Measurements from ENCODE around the gene BCL2L14.
A peak's percentile ranks its signal among the peaks of the same experiment; 100 is the strongest.

BCL2L14 gene

GRCh38 chr12:12064596-12064995, 6.1 kb upstream of the BCL2L14 start:
- DNase-seq = no peak

DNA sequence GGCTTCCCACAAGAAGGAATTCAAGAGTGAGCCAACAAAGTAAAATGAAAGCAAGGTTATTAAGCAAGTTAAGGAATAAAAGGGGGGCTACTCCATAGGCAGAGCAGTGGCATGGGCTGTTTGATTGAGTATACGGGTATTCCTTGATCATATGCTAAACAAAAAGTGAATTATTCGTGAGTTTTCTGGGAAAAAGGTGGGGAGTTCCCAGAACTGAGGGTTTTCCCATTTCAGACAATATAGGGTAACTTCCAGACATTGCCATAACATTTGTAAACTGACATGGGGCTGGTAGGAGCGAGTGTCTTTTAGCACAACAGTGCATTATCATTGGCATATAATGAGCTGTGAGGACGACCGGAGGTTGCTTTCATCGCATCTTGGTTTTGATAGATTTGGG, 2.0 kb upstream of the BCL2L14 start:
- DNase-seq = no peak

DNA sequence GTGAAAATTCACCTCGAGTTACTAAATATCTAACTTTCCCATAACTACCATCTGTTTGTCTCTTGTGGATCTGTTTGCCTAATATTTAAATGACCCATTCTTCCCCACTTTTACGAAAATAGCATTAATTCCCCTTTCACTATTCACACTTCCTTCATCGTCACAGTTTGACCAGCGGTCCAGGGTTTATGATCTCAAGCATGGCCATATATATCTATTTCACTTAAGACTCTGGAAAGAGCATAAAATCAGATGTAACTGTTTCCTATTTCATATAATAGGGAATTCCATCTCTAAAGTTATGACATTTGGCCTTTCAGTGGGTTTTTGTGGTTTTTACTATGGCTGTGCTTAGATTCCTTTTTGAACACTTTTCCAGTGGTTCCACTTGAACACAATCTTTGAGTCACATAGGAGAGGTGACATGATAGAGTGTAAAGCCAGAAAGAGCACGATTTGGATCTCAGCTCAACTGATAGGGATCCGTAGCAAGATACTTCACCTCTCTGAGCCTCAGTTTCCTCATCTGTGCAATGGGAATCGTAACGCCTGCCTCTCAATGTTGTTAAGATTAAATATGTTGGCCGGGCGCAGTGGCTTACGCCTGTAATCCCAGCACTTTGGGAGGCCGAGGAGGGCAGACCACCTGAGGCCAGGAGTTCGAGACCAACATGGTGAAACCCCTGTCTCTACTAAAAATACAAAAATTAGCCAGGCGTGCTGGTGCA, 754 bp upstream of the BCL2L14 start:
- DNase-seq = no peak

GRCh38 chr12:12072064-12072760, 1.5 kb downstream of the BCL2L14 start:
- peak in 2 of 4 experiments; percentile 17 to 20 for DNase-seq

DNA sequence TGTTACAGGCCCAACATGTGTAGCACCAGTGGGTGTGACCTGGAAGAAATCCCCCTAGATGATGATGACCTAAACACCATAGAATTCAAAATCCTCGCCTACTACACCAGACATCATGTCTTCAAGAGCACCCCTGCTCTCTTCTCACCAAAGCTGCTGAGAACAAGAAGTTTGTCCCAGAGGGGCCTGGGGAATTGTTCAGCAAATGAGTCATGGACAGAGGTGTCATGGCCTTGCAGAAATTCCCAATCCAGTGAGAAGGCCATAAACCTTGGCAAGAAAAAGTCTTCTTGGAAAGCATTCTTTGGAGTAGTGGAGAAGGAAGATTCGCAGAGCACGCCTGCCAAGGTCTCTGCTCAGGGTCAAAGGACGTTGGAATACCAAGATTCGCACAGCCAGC, 8.6 kb downstream of the BCL2L14 start:
- no peak for DNase-seq

- no peak for DNase-seq
Measured at GRCh38 chr12:12081836-12082497, 11.2 kb downstream of the BCL2L14 start.

DNA sequence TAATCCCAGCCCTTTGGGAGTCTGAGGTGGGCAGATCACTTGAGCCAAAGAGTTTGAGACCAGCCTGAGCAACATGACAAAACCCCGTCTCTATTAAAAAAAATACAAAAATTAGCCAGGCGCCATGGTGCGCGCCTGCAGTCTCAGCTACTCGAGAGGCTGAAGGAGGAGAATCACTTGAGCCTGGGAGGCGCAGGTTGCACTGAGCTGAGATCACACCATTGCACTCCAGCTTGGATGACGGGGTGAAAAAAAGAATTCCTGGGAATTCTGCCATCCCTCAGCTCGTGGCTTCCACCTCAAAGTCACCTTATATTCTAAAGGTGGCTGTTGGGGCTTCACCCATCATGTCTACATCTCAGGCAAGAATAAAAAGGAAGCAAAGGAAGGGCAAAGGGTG, 12.9 kb downstream of the BCL2L14 start:
- DNase-seq = no peak

DNA sequence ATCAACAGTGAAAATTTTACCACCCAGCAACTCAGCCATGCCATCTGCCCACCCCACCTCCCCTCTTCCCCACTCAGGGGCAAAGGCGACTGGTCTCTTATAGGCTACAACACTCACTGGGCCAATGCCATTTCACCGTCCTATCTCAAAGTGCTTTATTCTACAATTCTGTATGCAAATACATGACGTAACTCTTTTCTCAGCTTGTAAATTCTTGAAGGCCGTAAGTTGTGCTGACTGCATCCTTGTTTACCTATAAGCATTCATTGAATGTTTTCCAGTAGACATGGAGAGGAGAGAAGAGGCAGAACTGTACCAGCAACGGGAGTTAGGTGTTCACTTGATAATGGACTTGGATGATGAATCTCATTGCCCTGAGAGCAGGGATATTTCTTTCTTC, 15.6 kb downstream of the BCL2L14 start:
- no peak for DNase-seq

- no peak for DNase-seq
Measured at GRCh38 chr12:12086973-12087692, 16.4 kb downstream of the BCL2L14 start.

DNA sequence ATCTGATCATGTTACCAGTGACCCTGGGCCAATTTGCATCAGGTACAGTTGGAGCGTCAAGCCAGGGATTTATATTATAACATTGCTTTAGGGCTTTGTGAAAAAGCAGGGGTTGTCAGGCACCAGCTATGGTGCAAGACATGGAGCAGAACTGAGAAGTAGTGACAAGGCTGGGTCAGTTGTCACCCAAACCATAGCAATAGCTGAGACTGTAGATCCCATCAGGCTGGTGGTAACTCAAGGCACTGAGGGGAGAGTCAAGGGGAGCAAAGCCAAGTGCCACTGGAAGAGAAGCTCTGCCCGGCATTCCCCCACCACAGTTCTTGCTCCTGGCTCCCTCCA, 16.9 kb downstream of the BCL2L14 start:
- DNase-seq = no peak

DNA sequence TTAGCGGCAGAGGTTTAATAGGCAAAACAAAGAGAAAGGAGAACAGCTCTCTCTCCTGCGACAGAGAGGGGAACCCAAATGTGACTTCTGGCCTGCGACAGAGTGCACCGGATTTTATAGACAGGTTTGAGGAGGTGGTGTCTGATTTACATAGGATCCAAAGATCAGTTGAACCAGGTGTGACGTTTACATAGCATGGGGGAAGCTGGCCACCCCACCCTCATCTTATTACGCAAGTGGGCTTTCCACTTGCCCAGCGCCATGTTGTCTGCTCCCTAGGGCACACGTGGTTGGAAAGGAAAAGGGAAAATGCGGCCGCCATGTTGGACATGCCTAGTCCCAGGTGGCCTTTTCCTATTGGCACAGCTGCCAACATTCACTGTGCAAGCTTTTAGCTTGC, 17.4 kb downstream of the BCL2L14 start:
- no peak for DNase-seq

GRCh38 chr12:12088761-12089160, 18.0 kb downstream of the BCL2L14 start:
- DNase-seq = no peak

DNA sequence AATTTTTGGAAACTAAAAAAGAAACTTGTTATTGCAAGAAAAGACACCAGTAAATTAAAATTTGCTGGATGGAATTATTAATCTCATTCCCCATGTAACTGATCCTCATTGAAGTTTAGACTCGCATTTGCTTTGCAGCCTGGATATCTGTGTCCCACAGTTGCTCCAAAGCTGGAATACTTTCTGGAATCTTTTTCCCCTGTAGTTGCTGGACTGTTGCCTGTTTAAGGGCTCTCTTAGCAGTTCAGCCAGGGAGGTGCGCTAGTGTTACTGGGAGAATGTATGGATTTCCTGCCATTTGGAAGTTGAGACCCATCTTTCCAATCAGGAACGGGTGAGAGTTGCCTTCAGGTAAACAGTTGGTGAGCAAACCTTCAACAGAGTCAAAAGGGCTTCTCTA, 20.3 kb downstream of the BCL2L14 start:
- no peak for DNase-seq

DNA sequence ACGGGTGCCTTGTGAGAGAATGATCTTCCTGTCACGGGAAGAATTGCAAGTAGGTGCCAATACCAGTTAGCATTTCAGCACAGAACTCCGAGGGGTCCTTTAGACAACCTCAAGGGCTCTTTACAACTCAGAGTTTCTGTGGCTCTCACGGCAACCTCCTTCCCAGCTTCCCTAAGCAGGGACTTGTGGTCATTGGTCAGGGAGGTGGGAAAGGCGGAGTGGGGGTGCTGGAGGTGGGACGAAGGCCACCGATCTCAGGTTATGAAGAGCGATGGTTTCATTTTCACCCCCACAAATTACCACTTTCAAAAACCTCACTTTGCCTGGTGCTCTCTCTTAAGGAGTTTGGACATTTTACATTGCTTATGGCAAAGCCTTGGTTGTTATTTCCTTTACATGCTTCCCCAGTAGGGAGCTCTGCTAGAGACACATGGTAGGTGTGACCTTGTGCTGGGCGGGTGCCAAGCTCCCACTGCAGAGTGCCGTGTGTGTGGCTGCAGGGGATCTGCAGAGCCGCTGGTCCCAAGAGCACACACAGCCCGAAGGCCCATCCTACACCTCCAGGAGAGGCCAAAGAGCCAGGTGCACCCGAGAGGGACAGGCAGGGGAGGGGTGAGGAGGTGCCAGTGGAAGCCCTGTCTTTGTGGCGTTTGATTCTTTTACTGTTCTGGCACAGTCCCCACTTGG, 21.4 kb downstream of the BCL2L14 start:
- no peak for DNase-seq

GRCh38 chr12:12094481-12094880, 23.7 kb downstream of the BCL2L14 start:
- no peak for DNase-seq

DNA sequence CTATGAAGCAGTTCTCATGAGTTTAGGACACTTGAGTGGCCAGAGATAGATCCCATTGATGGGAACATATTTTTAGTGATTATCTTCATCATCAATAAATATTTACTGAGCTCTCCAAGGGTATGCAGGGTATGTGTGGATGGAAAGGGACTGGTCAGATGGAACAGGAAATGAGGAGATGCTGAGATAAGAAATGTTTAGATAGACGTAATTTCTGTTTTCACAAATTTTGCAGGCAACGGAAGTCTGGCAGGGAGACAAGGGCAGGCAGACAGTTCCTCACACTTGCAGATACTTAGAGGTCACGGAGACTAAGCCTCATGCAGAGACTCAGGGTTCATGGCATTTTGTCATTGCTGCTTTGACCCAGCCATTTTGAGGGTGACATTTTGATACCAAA, 24.3 kb downstream of the BCL2L14 start:
- DNase-seq = no peak

- DNase-seq = no peak
Measured at GRCh38 chr12:12097891-12098690, 27.4 kb downstream of the BCL2L14 start.

- no peak for DNase-seq
Measured at GRCh38 chr12:12098691-12099015, 27.9 kb downstream of the BCL2L14 start.

DNA sequence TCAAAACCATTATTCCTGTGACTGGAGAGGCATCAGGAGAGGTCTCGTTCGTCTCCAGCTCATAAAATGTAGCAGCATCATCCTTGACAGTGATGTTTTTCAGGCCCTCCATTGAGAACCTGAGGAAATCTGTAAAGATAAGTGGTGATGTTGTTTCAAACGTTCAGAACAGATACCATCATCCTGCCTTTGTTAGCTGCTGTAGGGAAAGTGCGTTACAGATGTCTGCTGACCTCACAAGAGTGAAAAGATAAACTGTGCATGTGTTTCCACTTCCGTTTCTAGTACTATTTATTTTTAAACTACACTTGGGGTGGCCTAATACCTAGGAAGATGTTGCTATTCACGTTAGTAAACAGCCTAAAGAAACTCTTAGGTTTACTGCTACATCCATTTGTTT, 28.4 kb downstream of the BCL2L14 start:
- DNase-seq = no peak

- no peak for DNase-seq
Measured at GRCh38 chr12:12107678-12108077, 36.9 kb downstream of the BCL2L14 start.

DNA sequence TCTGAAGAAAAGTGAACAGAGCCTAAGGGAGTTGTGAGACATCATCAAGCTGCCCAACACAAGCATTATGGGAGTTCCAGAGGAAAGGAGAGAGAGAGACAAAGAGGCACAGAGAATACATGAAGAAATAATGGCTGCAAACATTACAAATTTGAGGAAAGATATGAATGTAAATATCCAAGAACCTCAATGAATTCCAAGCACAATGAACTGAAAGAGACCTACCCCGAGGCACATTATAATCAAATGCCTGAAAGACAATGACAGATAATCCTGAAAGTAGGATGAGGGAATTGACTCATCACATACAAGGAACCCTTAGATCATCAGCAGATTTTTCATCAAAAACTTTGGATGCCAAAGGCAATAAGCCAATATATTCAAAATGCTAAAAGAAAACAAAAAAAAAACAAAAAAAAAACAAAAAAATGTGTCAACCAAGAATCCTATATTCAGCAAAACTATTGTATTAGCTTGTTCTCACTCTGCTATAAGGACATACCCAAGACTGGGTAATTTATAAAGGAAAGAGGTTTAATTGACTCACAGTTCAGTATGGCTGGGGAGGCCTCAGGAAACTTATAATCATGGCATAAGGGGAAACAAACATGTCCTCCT, 37.8 kb downstream of the BCL2L14 start:
- no peak for DNase-seq
